ENCODE results near the gene VIT.
"Not testable (repeated sequence)": the region's sequence is repeated elsewhere in the genome, so short reads cannot be mapped to it uniquely, and the experiment has no call there.

Gene VIT

DNA sequence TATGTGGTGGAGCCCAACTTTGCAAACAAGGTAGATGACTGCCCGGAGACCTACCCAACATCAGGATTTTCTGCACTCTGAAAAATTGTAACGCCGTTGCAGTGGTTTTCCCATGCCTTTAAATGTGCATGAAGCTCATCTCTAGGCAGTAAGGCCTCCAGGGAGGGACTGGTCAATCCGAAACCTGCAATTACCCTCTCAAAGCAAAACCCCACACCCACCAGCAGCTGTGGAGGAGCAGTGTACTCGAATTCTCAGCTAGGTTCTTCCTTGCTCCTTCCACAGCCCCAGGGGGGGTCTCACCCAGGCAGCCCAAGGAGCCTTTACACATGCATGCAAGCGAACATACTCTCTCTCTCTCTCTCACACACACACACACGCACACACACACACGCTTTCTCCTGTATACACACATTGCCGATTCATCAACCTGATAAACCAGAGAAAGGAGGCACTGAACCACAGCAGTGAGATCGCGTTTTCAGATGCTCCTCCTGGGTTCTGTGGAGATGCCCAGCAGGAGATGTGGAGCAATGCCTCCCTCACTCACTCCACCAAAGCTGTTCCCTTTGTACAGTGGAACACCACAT lies 109.2 kb downstream of the VIT start:
- no peak for DNase-seq (ENCODE audit: low read depth, low spot score)

DNA sequence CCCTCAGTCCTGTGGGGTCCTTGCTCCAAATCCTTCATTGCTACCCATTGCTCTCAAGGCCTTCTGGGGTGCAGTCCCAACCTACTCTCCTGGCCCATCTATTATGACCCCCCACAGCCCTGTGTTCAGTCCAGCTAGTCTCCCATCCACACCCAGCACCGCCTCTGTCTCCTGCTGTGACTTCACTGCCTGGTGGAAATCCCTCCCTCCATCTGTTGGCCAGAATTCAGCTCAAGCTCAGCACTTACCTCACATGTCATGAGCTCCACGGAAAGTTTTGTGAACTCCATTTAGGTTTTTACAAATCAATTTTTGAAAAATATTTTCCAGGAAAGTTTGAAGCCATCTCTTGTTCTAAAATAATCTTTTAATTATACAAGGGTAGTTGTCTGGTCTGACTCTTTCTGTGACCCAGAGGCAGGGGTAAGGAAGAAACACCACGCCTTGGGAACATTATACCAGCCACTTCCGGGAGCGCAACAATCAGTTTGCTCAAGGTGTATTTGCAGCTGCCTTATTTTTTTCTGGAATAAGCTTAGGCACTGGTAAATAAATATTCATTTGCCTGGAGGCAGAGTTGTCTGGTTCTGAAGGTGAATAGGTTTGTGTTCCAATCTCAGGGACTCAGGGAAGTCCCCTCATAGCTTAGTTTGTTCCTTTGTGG lies 110.8 kb downstream of the VIT start:
- no peak for DNase-seq (ENCODE audit: low read depth, low spot score)

- DNase-seq (ENCODE audit: low read depth, low spot score): no peak
These were observed 112.0 kb downstream of the VIT start for GRCh38 chr2:36808386-36809068.

GRCh38 chr2:36809069-36809445 lies 112.5 kb downstream of the VIT start:
- DNase-seq (ENCODE audit: low read depth, low spot score): no peak

DNA sequence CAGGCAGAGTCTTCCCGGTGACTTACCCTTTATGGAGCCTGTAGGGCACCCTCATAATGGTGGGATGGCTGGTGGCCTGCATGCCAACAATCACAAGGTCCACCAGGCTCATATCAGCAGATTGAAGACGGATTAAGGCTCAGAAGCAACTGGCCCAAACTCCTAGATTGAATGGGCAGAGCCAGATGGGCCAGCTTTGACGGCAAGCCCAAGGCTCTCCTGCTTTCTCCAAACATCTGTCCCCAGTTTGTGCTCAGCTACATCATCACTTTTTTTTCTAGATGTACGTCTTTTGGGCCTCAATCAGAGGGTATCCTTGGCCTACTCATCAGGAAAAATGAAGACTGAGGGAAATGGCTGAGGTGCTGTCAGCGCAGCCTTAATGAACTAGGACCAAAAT lies 114.6 kb downstream of the VIT start:
- no peak for DNase-seq (ENCODE audit: low read depth, low spot score)

DNA sequence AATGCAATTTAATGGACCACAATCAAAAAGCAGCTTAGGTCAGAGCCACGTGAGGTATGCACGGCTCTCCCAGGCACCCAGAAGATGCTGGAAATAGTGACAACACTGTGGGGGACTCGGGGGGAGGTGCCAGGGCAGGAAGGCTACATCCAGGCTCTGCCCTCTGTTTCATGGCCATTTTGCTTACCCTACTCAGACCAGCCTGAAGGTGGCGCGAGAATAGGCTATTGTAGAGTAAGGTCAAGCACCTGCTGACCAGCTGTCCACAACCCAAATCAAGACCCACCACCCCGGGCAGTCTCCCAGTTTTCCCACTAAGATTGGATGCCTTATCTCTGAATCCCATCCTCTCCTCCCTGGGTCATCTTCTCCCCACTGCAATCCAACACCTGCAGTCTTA lies 115.7 kb downstream of the VIT start:
- peak; percentile 51 for DNase-seq (ENCODE audit: low read depth, low spot score)

GRCh38 chr2:36818542-36818941 lies 122.0 kb downstream of the VIT start:
- no peak for DNase-seq (ENCODE audit: low read depth, low spot score)

GRCh38 chr2:36819095-36819711 lies 122.7 kb downstream of the VIT start:
- DNase-seq (ENCODE audit: low read depth, low spot score): no peak

DNA sequence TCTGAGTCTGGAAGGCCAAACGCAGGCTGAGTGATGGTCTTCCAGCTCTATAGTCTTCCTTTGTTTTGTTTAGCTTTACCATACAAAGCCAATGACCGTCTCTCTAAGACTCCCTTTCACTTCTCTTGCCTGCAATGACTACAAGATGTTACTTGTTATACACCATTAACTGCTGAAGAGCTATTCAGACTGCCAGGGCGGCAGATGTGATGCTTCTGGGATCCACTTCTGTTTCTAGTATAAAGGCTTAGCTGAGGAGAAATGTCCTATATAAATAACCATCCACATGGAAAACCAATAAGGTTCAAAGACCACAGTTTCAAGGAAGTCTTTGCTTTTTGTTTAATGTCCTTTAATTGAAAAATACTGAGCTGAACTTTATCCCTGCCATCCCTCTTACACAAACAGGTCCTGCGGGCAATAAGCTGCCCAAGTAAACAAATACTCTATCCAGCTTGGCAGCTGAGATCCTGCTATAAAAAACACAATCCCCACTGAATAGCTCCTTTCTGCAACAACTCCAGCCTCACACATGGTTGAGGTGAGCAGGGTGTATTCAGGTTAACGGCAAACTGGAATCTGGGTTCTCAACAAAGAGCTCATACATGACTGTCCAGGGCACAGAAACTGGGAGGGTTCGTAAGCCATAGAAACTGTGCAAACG lies 124.6 kb downstream of the VIT start:
- DNase-seq (ENCODE audit: low read depth, low spot score): no peak

DNA sequence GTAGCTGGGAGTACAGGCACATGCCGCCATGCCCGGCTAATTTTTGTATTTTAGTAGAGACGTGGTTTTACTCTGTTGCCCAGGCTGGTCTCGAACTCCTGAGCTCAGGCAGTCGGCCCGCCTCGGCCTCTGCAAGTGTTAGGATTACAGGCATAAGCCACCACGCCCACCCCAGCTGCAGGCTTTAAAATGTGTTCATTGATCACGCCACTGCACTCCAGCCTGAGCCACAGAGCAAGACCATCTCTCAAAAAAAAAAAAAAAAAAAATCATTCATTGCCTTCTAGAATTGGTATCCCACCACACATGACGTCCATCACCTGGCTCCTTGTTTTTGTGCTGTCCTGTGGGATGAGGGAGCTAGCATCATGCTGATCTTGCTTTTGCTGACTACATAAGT lies 127.4 kb downstream of the VIT start:
- peak; percentile 15 for DNase-seq (ENCODE audit: low read depth, low spot score)

- DNase-seq (ENCODE audit: low read depth, low spot score): peak; percentile 48
These were observed 127.8 kb downstream of the VIT start for GRCh38 chr2:36824273-36824672.

DNA sequence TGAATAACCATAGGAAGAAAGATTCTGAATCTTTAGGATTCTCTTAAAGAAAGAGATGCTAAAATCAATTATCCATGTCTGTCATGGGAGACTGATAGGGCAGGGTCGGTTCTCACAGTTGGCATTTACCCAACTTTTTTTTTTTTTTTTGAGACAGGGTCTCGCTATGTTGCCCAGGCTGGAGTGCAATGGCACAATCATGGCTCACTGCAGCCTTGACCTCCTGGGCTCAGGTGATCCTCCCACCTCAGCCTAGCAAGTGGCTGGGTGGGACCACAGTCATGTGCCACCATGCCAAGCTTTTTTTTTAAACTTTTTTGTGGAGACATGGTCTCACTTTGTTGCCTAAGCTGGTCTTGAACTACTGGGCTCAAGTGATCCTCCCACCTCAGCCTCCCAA lies 128.2 kb downstream of the VIT start:
- DNase-seq (ENCODE audit: low read depth, low spot score): not testable (repeated sequence)

DNA sequence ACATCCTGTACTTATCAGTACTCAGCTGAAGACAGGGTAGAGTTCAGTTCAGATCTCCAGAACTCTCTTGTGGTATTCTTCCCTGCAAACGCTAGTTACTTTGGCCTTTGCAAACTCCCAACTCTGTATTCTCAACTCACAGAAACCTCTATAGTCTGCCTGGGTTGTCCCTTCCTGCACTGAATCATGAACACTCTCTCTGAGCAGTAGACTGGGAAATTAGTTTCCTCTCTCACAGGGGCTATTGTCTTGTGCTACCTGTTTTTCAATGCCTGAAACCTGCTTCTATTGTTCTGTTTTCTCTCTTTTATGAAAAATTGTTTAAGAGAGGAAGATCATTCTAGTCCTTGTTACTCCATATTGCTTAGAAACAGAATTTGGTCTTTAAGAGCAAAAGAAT lies 134.7 kb downstream of the VIT start:
- DNase-seq (ENCODE audit: low read depth, low spot score): no peak

GRCh38 chr2:36834203-36834602 lies 137.7 kb downstream of the VIT start:
- DNase-seq (ENCODE audit: low read depth, low spot score): no peak

GRCh38 chr2:36834731-36835524 lies 138.4 kb downstream of the VIT start:
- DNase-seq (ENCODE audit: low read depth, low spot score): no peak

DNA sequence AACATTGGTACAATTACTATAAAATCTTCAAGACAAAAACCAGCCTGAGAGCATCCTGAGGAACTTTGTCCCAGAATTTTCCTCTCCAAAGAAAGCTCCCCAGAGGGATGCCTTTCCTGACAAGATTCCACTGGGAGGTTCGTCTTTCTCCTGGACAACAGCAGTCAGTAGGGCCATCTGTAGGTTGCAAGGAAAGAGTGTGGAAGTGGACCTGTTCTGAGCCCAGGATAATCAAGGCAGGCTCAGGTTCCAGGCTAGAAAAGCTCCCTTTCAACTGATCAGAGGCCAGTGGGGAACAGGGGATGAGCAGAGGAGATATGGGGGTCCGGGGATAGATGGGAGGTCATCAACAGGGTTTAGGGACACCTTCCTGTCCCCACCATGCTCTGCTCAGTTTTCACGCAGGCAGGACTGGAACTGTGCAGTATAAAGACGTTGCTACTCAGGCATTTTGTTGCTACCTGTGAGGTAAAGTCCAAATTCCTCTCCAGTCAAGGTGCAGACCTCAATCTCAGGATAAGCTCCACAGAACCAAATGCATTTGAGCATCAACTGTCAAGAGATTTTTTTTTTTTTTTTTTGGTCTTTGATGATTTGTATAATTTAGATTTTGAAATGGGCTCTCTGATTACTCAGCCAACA lies 143.6 kb downstream of the VIT start:
- no peak for DNase-seq (ENCODE audit: low read depth, low spot score)

DNA sequence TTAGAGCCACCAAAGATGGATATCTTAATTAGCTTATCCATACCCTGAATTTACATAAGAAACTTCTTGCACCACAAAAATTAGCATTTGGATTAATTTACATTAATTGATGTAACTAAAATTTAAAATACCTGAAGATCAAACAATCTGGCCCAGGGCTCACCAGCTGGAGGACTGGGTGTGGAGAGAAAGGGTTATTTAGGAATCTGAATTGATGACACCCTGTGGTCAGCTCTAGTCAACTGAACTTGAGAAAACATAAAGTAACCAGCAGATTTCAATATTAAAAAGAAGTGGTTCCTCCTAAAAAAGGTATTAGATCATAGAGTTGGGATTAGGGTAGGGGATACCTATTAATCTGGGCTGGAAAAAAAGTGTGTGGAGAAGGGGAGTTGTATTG lies 147.3 kb downstream of the VIT start:
- no peak for DNase-seq (ENCODE audit: low read depth, low spot score)

- DNase-seq (ENCODE audit: low read depth, low spot score): no peak
These were observed 152.8 kb downstream of the VIT start for GRCh38 chr2:36849265-36849664.

DNA sequence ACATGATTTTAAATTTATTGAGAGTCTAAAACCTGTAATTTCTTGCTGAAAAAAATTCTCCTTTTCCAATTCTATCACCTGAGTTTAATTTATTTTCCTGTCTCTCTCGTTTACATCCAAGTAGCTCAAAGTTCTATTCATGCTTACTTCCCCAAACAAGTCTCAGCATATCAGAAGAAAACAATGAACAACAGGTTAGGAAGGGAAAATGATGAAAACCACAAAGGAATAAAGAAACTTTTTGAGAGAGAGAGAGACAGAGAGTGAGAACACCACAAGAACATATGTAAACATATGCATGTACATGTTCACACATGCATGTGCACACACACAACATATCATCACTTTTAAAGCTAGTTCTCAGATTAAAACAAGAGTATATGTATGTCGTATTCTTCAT lies 157.7 kb downstream of the VIT start:
- no peak for DNase-seq (ENCODE audit: low read depth, low spot score)

DNA sequence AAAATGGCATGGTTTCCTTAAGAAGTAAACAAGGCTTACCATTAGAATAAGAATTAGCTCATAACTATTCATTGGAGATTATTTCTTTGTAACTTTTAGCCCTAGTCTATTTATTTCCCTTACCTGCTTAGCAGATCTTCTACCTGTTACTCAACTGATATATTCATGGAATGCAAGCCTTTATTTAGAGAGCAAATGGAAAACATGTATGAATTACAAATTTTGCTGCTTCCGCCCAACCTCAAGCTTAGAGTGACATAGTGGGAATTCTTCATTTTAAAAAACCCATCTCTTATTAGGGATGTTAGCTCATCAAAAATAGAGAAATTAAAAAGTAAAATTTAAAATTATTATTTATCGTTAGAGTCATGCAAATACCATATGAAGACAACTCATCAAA lies 158.9 kb downstream of the VIT start:
- no peak for DNase-seq (ENCODE audit: low read depth, low spot score)

DNA sequence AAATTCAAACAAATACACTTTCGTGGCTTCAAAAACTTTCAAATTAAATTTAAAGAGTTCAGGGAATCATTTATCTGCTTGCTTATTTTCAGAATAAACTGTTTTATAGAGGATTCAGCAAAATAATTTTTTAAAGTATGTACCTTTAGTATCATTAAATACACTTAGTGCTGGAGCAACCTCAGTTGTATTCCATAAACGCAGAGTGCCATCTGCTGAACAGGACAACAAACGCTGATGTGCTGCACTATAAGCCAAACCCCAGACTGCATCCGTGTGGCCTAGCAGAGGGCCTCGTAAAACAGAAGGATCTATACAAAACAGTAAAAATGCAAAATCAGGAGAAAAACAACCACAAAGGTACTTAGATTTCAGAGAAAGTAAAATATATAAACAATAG lies 161.2 kb downstream of the VIT start:
- no peak for DNase-seq (ENCODE audit: low read depth, low spot score)

All from ELF-1 (cell line).